Endodermal cell (in vitro differentiated cells): ENCODE measurements around the gene ZBTB4. TPM values are rescaled to one million over a fixed set of nuclear protein-coding genes. Genes with fewer than 3 reads are reported as not detected.

Source experiments
- DNase-seq: peaks from one replicate; pipeline ENCODE4 v3.0.0-alpha.2; 2017
- H3K27ac ChIP-seq: 2 replicates; pipeline ENCODE4 v1.5.1; 2013; ENCODE audit warnings: mild to moderate bottlenecking, low read depth, low read length, moderate library complexity
- H3K27me3 ChIP-seq: 2 replicates; pipeline ENCODE4 v1.6.1; 2013; ENCODE audit warnings: mild to moderate bottlenecking, low read length, moderate library complexity; ENCODE audit not compliant: insufficient read depth, control insufficient read depth, poor library complexity, severe bottlenecking
- H3K36me3 ChIP-seq: 2 replicates; pipeline ENCODE4 v1.7.0; 2013; ENCODE audit warnings: mild to moderate bottlenecking, low read length, moderate library complexity; ENCODE audit not compliant: control insufficient read depth, insufficient read depth
- H3K4me1 ChIP-seq: one replicate; pipeline ENCODE4 v1.7.0; 2013; ENCODE audit warnings: low read length; ENCODE audit not compliant: control insufficient read depth, insufficient read depth
- H3K4me3 ChIP-seq: 2 replicates; pipeline ENCODE4 v1.5.1; 2013; ENCODE audit warnings: mild to moderate bottlenecking, low read length, moderate library complexity
- H3K9ac ChIP-seq: 2 replicates; pipeline ENCODE4 v1.6.1; 2013; ENCODE audit warnings: mild to moderate bottlenecking, low read length, moderate library complexity; ENCODE audit not compliant: poor library complexity, severe bottlenecking; ENCODE audit errors: extremely low read depth
- H3K9me3 ChIP-seq: 2 replicates; pipeline ENCODE4 v1.6.1; 2013; ENCODE audit warnings: mild to moderate bottlenecking, low read length, moderate library complexity; ENCODE audit not compliant: control insufficient read depth
- H3K27ac Mint-ChIP-seq: 2 replicates; pipeline ENCODE4 v1.8.0; 2020; ENCODE audit warnings: mixed read lengths
- H3K27me3 Mint-ChIP-seq: 2 replicates; pipeline ENCODE4 v1.8.0; 2021; ENCODE audit warnings: mild to moderate bottlenecking, mixed read lengths; ENCODE audit not compliant: insufficient read depth
- H3K36me3 Mint-ChIP-seq: 2 replicates; pipeline ENCODE4 v1.8.0; 2020; ENCODE audit warnings: low read depth, mixed read lengths
- H3K4me1 Mint-ChIP-seq: 2 replicates; pipeline ENCODE4 v1.8.0; 2020; ENCODE audit warnings: mixed read lengths
- H3K4me3 Mint-ChIP-seq: 2 replicates; pipeline ENCODE4 v1.8.0; 2020; ENCODE audit warnings: mild to moderate bottlenecking, moderate library complexity, mixed read lengths
- H3K9me3 Mint-ChIP-seq: 2 replicates; pipeline ENCODE4 v1.8.0; 2020; ENCODE audit warnings: mild to moderate bottlenecking, mixed read lengths
- WGBS, 2 experiments: methylation state at CpG; one replicate each; pipeline versions ENCODE4 v1.1.5 to v1.1.7; 2013; ENCODE audit warnings: missing lambda C conversion rate in 2 of 2, mixed read lengths in 1 of 2; ENCODE audit not compliant: insufficient coverage in 1 of 2, insufficient read length in 1 of 2; 5-methylcytosine and 5-hydroxymethylcytosine counted together
- total RNA-seq, 2 donors: library from RNA; stranded (reverse); fragmentation: NEBNext Ultra II Directional in 1 of 2; extraction: Animal tissue kit (Norgen Biotek cat#: 25700) in 1 of 2; gene quantifications; 2 replicates in 1 of 2; 3 replicates in 1 of 2; pipeline ENCODE4 v1.2.1, GENCODE V29; 2021
- TF ChIP-seq, protein P1 (sequence below): fragments of 200-600 bp; sonication (generic); conservative IDR thresholded peaks from 2 replicates; pipeline ENCODE4 v1.5.0; 2021; ENCODE audit warnings: antibody characterized with exemption, mild to moderate bottlenecking

ZBTB4 gene
- total RNA-seq, 2 donors from 2014 or later: 18.8 to 25.5 TPM

DNA sequence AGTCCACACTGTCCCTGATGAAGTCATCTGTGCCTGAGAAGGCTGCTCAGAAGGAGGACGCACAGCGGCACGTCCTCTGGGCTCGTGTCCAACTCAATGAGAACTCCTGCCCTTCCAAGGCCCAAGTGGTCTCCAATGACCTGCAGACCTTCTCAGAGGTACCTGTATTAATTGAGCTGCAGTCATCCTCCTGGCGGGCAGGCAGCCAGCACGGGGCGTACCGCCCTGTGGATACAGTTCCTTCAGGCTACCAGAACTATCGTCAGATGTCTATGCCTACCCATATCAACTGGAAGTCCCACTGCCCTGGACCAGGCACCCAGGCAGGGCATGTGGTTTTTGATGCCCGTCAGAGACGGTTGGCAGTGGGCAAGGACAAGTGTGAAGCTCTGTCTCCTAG lies 47.1 kb downstream of the ZBTB4 start:
- no peak overlapping the region for H3K27ac Mint-ChIP-seq
- peaks cover 28% of the 10 kb centered on the region for H3K27me3 Mint-ChIP-seq

DNA sequence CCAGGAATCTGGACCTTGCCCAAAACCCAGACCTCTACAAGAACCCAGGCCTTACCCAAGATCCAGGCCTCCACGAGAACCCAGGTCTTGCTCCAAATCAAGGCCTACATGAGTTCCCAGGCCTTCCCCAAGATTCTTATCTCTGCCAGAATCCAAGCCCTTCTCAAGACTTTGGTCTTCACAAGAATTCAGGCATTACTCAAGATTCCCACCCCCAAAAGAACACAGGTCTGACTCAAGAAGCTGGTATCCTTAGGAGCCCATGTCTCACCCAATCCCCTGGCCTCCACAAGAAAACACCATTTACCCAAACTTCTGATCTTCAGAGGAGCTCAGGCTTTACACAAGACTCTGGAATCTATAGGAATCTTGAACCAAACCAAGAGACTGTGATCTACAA lies 48.2 kb downstream of the ZBTB4 start:
- no peak overlapping the region for H3K4me3 Mint-ChIP-seq
- no peaks in the 10 kb centered on the region for H3K36me3 Mint-ChIP-seq
- no peak overlapping the region for H3K27ac Mint-ChIP-seq
- H3K27me3 Mint-ChIP-seq: peaks cover 21% of the 10 kb centered on the region
- no peak overlapping the region for H3K4me3 ChIP-seq
- no peaks in the 10 kb centered on the region for H3K9me3 Mint-ChIP-seq
- H3K9ac ChIP-seq: no peak overlapping the region
- 86 to 89% methylated on average over 1 of the region's 1 CpG for WGBS, 2 experiments
- H3K4me1 Mint-ChIP-seq: no peaks in the 10 kb centered on the region
- H3K4me1 ChIP-seq: peaks cover 3% of the 10 kb centered on the region
- TF ChIP-seq, protein P1, sequence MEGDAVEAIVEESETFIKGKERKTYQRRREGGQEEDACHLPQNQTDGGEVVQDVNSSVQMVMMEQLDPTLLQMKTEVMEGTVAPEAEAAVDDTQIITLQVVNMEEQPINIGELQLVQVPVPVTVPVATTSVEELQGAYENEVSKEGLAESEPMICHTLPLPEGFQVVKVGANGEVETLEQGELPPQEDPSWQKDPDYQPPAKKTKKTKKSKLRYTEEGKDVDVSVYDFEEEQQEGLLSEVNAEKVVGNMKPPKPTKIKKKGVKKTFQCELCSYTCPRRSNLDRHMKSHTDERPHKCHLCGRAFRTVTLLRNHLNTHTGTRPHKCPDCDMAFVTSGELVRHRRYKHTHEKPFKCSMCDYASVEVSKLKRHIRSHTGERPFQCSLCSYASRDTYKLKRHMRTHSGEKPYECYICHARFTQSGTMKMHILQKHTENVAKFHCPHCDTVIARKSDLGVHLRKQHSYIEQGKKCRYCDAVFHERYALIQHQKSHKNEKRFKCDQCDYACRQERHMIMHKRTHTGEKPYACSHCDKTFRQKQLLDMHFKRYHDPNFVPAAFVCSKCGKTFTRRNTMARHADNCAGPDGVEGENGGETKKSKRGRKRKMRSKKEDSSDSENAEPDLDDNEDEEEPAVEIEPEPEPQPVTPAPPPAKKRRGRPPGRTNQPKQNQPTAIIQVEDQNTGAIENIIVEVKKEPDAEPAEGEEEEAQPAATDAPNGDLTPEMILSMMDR: no peak
- DNase-seq: no peak
- no peaks in the 10 kb centered on the region for H3K9me3 ChIP-seq
- H3K36me3 ChIP-seq: no peaks in the 10 kb centered on the region
- peaks cover 3% of the 10 kb centered on the region for H3K27me3 ChIP-seq
- H3K27ac ChIP-seq: no peak overlapping the region

More for the DNA sequence above, 47.1 kb downstream of the ZBTB4 start:
- Mint-ChIP-seq H3K9me3 (no peaks in the 10 kb centered on the region), H3K4me1 (no peaks in the 10 kb centered on the region), H3K36me3 (no peaks in the 10 kb centered on the region), H3K4me3 (no peak overlapping the region)
- 95 to 99% methylated on average over 10 to 11 of the region's 11 CpGs for whole genome bisulfite sequencing, 2 experiments
- Histone ChIP-seq H3K27ac (no peak overlapping the region), H3K27me3 (peaks cover 9% of the 10 kb centered on the region), H3K4me1 (peaks cover 3% of the 10 kb centered on the region), H3K36me3 (no peaks in the 10 kb centered on the region), H3K9ac (no peak overlapping the region), H3K4me3 (no peak overlapping the region), H3K9me3 (no peaks in the 10 kb centered on the region)
- TF ChIP-seq, protein P1: no peak
- no peak for DNase-seq

DNA sequence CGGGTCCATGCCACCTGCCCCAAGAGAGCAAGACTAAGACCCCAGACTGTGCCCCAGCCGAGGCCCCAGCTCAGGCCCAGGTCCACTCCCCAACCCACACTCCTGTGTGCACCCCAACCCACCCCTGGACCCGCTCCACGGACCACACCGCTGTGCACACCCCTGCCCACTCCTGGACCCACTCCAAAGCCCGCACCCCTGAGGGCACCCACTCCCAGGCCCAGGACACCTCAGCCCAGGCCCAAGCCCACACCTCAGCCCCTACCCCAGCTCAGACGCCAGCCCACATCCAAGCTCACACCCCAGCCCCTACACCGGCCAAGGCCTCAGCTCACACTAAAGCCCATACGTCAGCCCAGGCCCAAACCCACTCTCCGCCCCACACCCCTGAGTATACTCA lies 49.7 kb downstream of the ZBTB4 start:
- no peaks in the 10 kb centered on the region for H3K4me1 ChIP-seq
- no peaks in the 10 kb centered on the region for H3K9me3 ChIP-seq
- H3K4me3 Mint-ChIP-seq: no peak overlapping the region
- no peak overlapping the region for H3K27ac Mint-ChIP-seq
- H3K4me3 ChIP-seq: no peak overlapping the region
- no peaks in the 10 kb centered on the region for H3K36me3 Mint-ChIP-seq
- WGBS, 2 experiments: 94% methylated on average over 10 of the region's 10 CpGs; no CpG with 5 or more reads in 1 of the 2 experiments
- H3K9me3 Mint-ChIP-seq: no peaks in the 10 kb centered on the region
- no peak for DNase-seq
- H3K9ac ChIP-seq: no peak overlapping the region
- TF ChIP-seq, protein P1: no peak
- peaks cover 24% of the 10 kb centered on the region for H3K27me3 Mint-ChIP-seq
- no peaks in the 10 kb centered on the region for H3K27me3 ChIP-seq
- no peaks in the 10 kb centered on the region for H3K36me3 ChIP-seq
- H3K27ac ChIP-seq: no peak overlapping the region
- no peaks in the 10 kb centered on the region for H3K4me1 Mint-ChIP-seq
